ENCODE measurements around the gene HECTD4. TPM values are rescaled to one million over a fixed set of nuclear protein-coding genes. Genes with fewer than 3 reads are reported as not detected.

Gene HECTD4
- total RNA-seq, 1 experiment from 2014 or later, result 65.7 TPM

GRCh38 chr12:112179916-112180315 is 202.3 kb downstream of the HECTD4 start:
- TF ChIP-seq CTCF (IDR thresholded peaks at IDR 0.05; ENCODE audit: unreplicated experiment), result no peak
- H3K27me3 Mint-ChIP-seq (ENCODE audit: unreplicated experiment), result no peaks in the 10 kb centered on the region
- intact Hi-C loops (cut with micrococcal nuclease; ENCODE audit: unreplicated experiment), result no loop called here
- CTCF ChIA-PET, result no interaction called here
- no TSS peak for BruUV-seq (replicated peaks)
- no peak overlapping the region for H3K4me3 Mint-ChIP-seq (ENCODE audit: low read depth, unreplicated experiment)
- no peaks in the 10 kb centered on the region for H3K4me1 Mint-ChIP-seq (ENCODE audit: low read depth, unreplicated experiment)
- H3K27ac Mint-ChIP-seq (ENCODE audit: unreplicated experiment), result no peak overlapping the region
- no peaks in the 10 kb centered on the region for H3K9me3 Mint-ChIP-seq (ENCODE audit: low read depth, unreplicated experiment)
- DNase-seq, result no peak
- H3K36me3 Mint-ChIP-seq (ENCODE audit: insufficient read depth, unreplicated experiment), result peaks cover 34% of the 10 kb centered on the region

- no peak overlapping the region for H3K4me3 Mint-ChIP-seq (ENCODE audit: low read depth, unreplicated experiment)
- CTCF ChIA-PET, result no interaction called here
- TF ChIP-seq CTCF (IDR thresholded peaks at IDR 0.05; ENCODE audit: unreplicated experiment), result no peak
- H3K4me1 Mint-ChIP-seq (ENCODE audit: low read depth, unreplicated experiment), result no peaks in the 10 kb centered on the region
- no peak for DNase-seq
- H3K36me3 Mint-ChIP-seq (ENCODE audit: insufficient read depth, unreplicated experiment), result peaks cover 35% of the 10 kb centered on the region
- no peak overlapping the region for H3K27ac Mint-ChIP-seq (ENCODE audit: unreplicated experiment)
- BruUV-seq (replicated peaks), result no TSS peak
- H3K27me3 Mint-ChIP-seq (ENCODE audit: unreplicated experiment), result no peaks in the 10 kb centered on the region
- intact Hi-C loops (cut with micrococcal nuclease; ENCODE audit: unreplicated experiment), result no loop called here
- no peaks in the 10 kb centered on the region for H3K9me3 Mint-ChIP-seq (ENCODE audit: low read depth, unreplicated experiment)
Measured at GRCh38 chr12:112179341-112179740, 202.9 kb downstream of the HECTD4 start.

GRCh38 chr12:112178796-112179195 is 203.4 kb downstream of the HECTD4 start:
- Mint-ChIP-seq H3K27ac (ENCODE audit: unreplicated experiment) (no peak overlapping the region), H3K4me3 (ENCODE audit: low read depth, unreplicated experiment) (no peak overlapping the region), H3K36me3 (ENCODE audit: insufficient read depth, unreplicated experiment) (peaks cover 31% of the 10 kb centered on the region), H3K4me1 (ENCODE audit: low read depth, unreplicated experiment) (no peaks in the 10 kb centered on the region), H3K27me3 (ENCODE audit: unreplicated experiment) (no peaks in the 10 kb centered on the region), H3K9me3 (ENCODE audit: low read depth, unreplicated experiment) (no peaks in the 10 kb centered on the region)
- TF ChIP-seq CTCF (IDR thresholded peaks at IDR 0.05; ENCODE audit: unreplicated experiment), result no peak
- intact Hi-C loops (cut with micrococcal nuclease; ENCODE audit: unreplicated experiment), result no loop called here
- CTCF ChIA-PET, result no interaction called here
- no TSS peak for BruUV-seq (replicated peaks)
- DNase-seq, result no peak

- no peak for DNase-seq
- no peak for TF ChIP-seq CTCF (IDR thresholded peaks at IDR 0.05; ENCODE audit: unreplicated experiment)
- no peaks in the 10 kb centered on the region for H3K27me3 Mint-ChIP-seq (ENCODE audit: unreplicated experiment)
- no peaks in the 10 kb centered on the region for H3K4me1 Mint-ChIP-seq (ENCODE audit: low read depth, unreplicated experiment)
- H3K4me3 Mint-ChIP-seq (ENCODE audit: low read depth, unreplicated experiment), result no peak overlapping the region
- no peaks in the 10 kb centered on the region for H3K9me3 Mint-ChIP-seq (ENCODE audit: low read depth, unreplicated experiment)
- CTCF ChIA-PET, result no interaction called here
- no TSS peak for BruUV-seq (replicated peaks)
- peaks cover 34% of the 10 kb centered on the region for H3K36me3 Mint-ChIP-seq (ENCODE audit: insufficient read depth, unreplicated experiment)
- H3K27ac Mint-ChIP-seq (ENCODE audit: unreplicated experiment), result no peak overlapping the region
- intact Hi-C loops (cut with micrococcal nuclease; ENCODE audit: unreplicated experiment), result no loop called here
Measured at GRCh38 chr12:112176321-112177010, 205.8 kb downstream of the HECTD4 start.

All from Calu3 (cell line).